CD4-positive, alpha-beta T cell (primary cell): ENCODE data around the gene NUDT14. TPM values are rescaled to one million over a fixed set of nuclear protein-coding genes. Genes with fewer than 3 reads are reported as not detected.

Source experiments
- ATAC-seq: fragments of 200-7000 bp; cut with Tn5 transposase; one replicate; pipeline ENCODE4 v1.10.0; 2022; ENCODE audit warnings: mild to moderate bottlenecking; ENCODE audit not compliant: poor library complexity
- CTCF ChIA-PET: fragments of 350-600 bp; sonication (Branson Sonifier 250); formaldehyde crosslinking; loops from one replicate; lab custom pipeline; 2021; ENCODE audit warnings: antibody characterized with exemption, inconsistent platforms; lab: Charles Lee
- POLR2A ChIA-PET: fragments of 350-600 bp; sonication (Branson Sonifier 250); formaldehyde crosslinking; loops from one replicate; lab custom pipeline; 2021; ENCODE audit warnings: antibody characterized with exemption, inconsistent platforms; lab: Charles Lee
- DNase-seq, 14 experiments: peaks; one replicate each; pipeline ENCODE4 v3.0.0-alpha.2; 2013 to 2020; ENCODE audit warnings: mixed read lengths in 2 of 14
- H3K27ac ChIP-seq, 2 donors: one replicate each; pipeline versions ENCODE4 v1.5.1 to v1.7.0; 2013; ENCODE audit warnings: low read length in 2 of 2, low read depth in 1 of 2, mild to moderate bottlenecking in 1 of 2
- H3K27me3 ChIP-seq, 2 experiments: 1 replicate in 1 of 2; 2 replicates in 1 of 2; pipeline versions ENCODE4 v1.6.1 to v1.7.0; 2013; ENCODE audit warnings: low read length in 2 of 2, control low read depth in 1 of 2, mild to moderate bottlenecking in 1 of 2, moderate library complexity in 1 of 2; ENCODE audit not compliant: insufficient read depth in 2 of 2, control insufficient read depth in 1 of 2
- H3K36me3 ChIP-seq: one replicate; pipeline ENCODE4 v1.6.1; 2013; ENCODE audit warnings: low read length, control low read depth; ENCODE audit not compliant: insufficient read depth
- H3K4me1 ChIP-seq: one replicate; pipeline ENCODE4 v1.6.1; 2013; ENCODE audit warnings: low read length, control low read depth; ENCODE audit not compliant: insufficient read depth
- H3K4me3 ChIP-seq: one replicate; pipeline ENCODE4 v1.5.1; 2013; ENCODE audit warnings: mild to moderate bottlenecking, low read length, moderate library complexity
- H3K9me3 ChIP-seq, 2 experiments: 1 replicate in 1 of 2; 2 replicates in 1 of 2; pipeline versions ENCODE4 v1.6.1 to v1.7.0; 2013; ENCODE audit warnings: low read length in 2 of 2, mild to moderate bottlenecking in 2 of 2, control low read depth in 1 of 2, moderate library complexity in 1 of 2; ENCODE audit not compliant: control insufficient read depth in 1 of 2, insufficient read depth in 1 of 2
- H3K27ac Mint-ChIP-seq: one replicate; pipeline ENCODE4 v1.8.0; 2020; ENCODE audit warnings: mixed read lengths
- H3K27me3 Mint-ChIP-seq: one replicate; pipeline ENCODE4 v1.8.0; 2021; ENCODE audit warnings: mixed read lengths
- H3K36me3 Mint-ChIP-seq: one replicate; pipeline ENCODE4 v1.8.0; 2021; ENCODE audit warnings: low read depth, mixed read lengths
- H3K4me1 Mint-ChIP-seq: one replicate; pipeline ENCODE4 v1.8.0; 2021; ENCODE audit warnings: low read depth, mixed read lengths
- H3K4me3 Mint-ChIP-seq: one replicate; pipeline ENCODE4 v1.8.0; 2020; ENCODE audit warnings: mild to moderate bottlenecking, mixed read lengths
- H3K9me3 Mint-ChIP-seq: one replicate; pipeline ENCODE4 v1.8.0; 2020; ENCODE audit warnings: mixed read lengths
- intact Hi-C, 2 experiments: fragments of 100-400 bp; cut with DNase I in 1 of 2; cut with micrococcal nuclease in 1 of 2; formaldehyde crosslinking; loops; one replicate each; pipeline versions ENCODE4 v1.15.1 to v1.9.0; 2023 to 2025; cut with DNase I, micrococcal nuclease
- total RNA-seq, 174 experiments: library from RNA in 2 of 174; stranded (reverse) in 2 of 174; gene quantifications; one replicate each; pipeline ENCODE4 v1.2.3 and lab custom pipeline; 2021 to 2026
- TF ChIP-seq, protein P1 (sequence below): fragments of 200-600 bp; IDR thresholded peaks from one replicate; pipeline ENCODE4 v1.8.0; 2022; ENCODE audit warnings: antibody characterized with exemption, mild to moderate bottlenecking

Gene NUDT14
- total RNA-seq, 2 experiments from 2014 or later: 9.0 to 9.2 TPM

DNA sequence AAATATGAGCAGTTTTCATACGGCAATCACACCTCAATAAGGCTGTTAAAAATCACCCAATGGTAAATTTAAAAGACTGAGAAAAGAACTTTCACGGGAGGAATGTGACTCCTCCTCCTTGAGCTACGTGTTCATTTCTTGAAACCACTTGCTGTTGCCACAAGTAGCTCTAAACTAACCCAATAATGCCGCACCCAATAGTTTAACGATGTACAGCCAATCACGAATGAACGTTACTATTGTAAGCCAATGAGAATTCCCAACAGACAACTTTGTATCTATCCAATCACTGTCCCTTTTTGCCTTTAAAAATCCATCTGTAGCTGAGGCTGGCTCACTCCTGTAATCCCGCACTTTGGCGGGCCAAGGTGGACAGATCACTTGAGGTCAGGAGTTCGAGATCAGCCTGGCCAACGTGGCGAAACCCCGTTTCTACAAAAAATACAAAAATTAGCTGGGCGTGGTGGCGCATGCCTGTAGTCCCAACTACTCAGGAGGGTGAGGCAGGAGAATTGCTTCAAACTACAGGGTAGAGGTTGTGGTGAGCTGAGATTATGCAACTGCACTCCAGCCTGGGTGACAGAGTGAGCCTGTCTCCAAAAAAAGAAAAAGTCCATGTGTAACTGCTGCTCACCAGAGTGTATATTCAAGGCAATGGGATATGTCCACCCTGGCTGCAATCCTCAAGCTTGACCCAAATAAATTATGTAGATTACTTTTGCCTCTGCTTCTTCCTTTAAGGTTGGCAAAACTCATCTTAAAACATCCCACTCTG lies 42.8 kb upstream of the NUDT14 start:
- Mint-ChIP-seq H3K4me3 (no peak overlapping the region), H3K27ac (no peak overlapping the region), H3K27me3 (no peaks in the 10 kb centered on the region), H3K4me1 (no peaks in the 10 kb centered on the region), H3K9me3 (no peaks in the 10 kb centered on the region), H3K36me3 (peaks cover 69% of the 10 kb centered on the region)
- Histone ChIP-seq H3K27ac (no peak overlapping the region), H3K4me1 (no peaks in the 10 kb centered on the region), H3K9me3 (no peaks in the 10 kb centered on the region), H3K27me3 (no peaks in the 10 kb centered on the region), H3K4me3 (no peak overlapping the region), H3K36me3 (peaks cover 68% of the 10 kb centered on the region)
- intact Hi-C loops: no loop called here
- ChIA-PET CTCF (no interaction called here), POLR2A (no interaction called here)
- TF ChIP-seq, protein P1, sequence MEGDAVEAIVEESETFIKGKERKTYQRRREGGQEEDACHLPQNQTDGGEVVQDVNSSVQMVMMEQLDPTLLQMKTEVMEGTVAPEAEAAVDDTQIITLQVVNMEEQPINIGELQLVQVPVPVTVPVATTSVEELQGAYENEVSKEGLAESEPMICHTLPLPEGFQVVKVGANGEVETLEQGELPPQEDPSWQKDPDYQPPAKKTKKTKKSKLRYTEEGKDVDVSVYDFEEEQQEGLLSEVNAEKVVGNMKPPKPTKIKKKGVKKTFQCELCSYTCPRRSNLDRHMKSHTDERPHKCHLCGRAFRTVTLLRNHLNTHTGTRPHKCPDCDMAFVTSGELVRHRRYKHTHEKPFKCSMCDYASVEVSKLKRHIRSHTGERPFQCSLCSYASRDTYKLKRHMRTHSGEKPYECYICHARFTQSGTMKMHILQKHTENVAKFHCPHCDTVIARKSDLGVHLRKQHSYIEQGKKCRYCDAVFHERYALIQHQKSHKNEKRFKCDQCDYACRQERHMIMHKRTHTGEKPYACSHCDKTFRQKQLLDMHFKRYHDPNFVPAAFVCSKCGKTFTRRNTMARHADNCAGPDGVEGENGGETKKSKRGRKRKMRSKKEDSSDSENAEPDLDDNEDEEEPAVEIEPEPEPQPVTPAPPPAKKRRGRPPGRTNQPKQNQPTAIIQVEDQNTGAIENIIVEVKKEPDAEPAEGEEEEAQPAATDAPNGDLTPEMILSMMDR: no peak
- DNase-seq (no peak), ATAC-seq (no peak)

DNA sequence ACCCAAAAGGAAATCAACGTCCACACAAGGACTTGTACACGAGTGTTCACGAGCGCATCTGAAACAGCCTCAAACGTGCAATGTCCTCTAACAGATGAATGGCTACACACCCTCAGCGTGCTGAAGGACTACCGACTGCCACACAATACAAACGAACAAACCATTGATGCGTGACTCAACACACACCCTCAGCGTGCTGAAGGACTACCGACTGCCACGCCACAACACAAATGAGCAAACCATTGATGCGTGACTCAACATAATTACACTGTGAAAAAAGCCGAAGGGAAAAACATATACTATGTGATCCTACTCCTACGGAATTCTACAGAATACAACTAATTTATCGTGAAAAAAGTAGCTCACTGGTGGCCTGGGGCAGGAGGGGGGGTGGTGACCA lies 42.1 kb upstream of the NUDT14 start:
- no peaks in the 10 kb centered on the region for H3K27me3 ChIP-seq
- TF ChIP-seq, protein P1: no peak
- Mint-ChIP-seq H3K4me1 (no peaks in the 10 kb centered on the region), H3K27me3 (no peaks in the 10 kb centered on the region), H3K9me3 (no peaks in the 10 kb centered on the region), H3K27ac (no peak overlapping the region), H3K36me3 (peaks cover 69% of the 10 kb centered on the region), H3K4me3 (no peak overlapping the region)
- no peaks in the 10 kb centered on the region for H3K9me3 ChIP-seq
- peaks cover 70% of the 10 kb centered on the region for H3K36me3 ChIP-seq
- H3K4me3 ChIP-seq: no peak overlapping the region
- DNase-seq (no peak), ATAC-seq (no peak)
- ChIA-PET POLR2A (no interaction called here), CTCF (no interaction called here)
- no peaks in the 10 kb centered on the region for H3K4me1 ChIP-seq
- intact Hi-C loops: no loop called here
- no peak overlapping the region for H3K27ac ChIP-seq

DNA sequence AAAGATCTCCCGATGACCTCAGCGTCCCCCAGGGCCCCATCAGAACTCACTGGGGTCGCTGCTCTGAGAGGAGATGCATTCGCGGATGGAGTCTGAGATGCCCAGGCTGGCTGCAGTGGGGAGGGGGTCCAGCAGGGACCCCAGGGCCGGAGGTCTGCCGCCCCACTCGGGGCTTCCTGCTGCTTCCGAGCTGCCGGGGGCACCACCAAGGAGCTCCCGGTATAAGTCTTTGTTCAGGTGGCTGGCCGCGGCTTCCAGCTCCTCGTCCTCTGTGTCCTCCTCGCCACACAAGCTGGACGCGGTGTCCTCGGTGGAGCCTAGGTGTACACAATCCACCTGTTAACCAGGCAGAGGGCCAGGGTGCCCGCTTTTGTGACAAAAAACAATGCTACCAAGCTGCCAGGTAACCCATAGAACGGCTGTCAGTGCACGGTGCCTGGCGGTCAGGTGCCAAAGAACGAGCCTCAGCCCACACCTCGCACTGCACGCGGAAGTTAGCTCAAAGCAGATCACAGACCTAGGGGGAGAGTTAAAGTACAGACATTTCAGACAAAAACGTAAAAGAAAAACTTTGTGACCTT lies 40.6 kb upstream of the NUDT14 start:
- CTCF ChIA-PET: no interaction called here
- POLR2A ChIA-PET: no interaction called here
- TF ChIP-seq, protein P1: no peak
- ATAC-seq (no peak), DNase-seq (no peak)
- intact Hi-C loops: no loop called here
- Histone ChIP-seq H3K27me3 (no peaks in the 10 kb centered on the region), H3K9me3 (no peaks in the 10 kb centered on the region), H3K4me1 (no peaks in the 10 kb centered on the region), H3K36me3 (peaks cover 80% of the 10 kb centered on the region), H3K4me3 (no peak overlapping the region), H3K27ac (no peak overlapping the region)
- H3K4me1 Mint-ChIP-seq: no peaks in the 10 kb centered on the region
- no peaks in the 10 kb centered on the region for H3K27me3 Mint-ChIP-seq
- H3K4me3 Mint-ChIP-seq: no peak overlapping the region
- no peak overlapping the region for H3K27ac Mint-ChIP-seq
- H3K9me3 Mint-ChIP-seq: no peaks in the 10 kb centered on the region
- peaks cover 58% of the 10 kb centered on the region for H3K36me3 Mint-ChIP-seq
